A673 (cell line): ENCODE data around the gene TRIM29. TPM values are rescaled to one million over a fixed set of nuclear protein-coding genes. Genes with fewer than 3 reads are reported as not detected.

Experiments used
- BruUV-seq: library from RNA; stranded (reverse); fragments of 400-500 nt; replicated peaks from 2 replicates; lab custom pipeline; 2021; lab: Mats Ljungman, UMichigan
- CTCF ChIA-PET: fragments of 300-600 bp; sonication (Branson Sonifier 250); formaldehyde crosslinking; loops from one replicate; lab custom pipeline; 2022; ENCODE audit warnings: antibody characterized with exemption; lab: Charles Lee
- POLR2A ChIA-PET: fragments of 300-600 bp; sonication (Branson Sonifier 250); formaldehyde crosslinking; loops from one replicate; lab custom pipeline; 2022; ENCODE audit warnings: antibody characterized with exemption; ENCODE audit not compliant: low non-redundant PET; lab: Charles Lee
- DNase-seq: peaks from one replicate; pipeline ENCODE4 v3.0.0-alpha.2; 2015; ENCODE audit warnings: low spot score
- H3K27ac ChIP-seq: fragments of 200-600 bp; sonication (generic); 2 replicates; pipeline ENCODE4 v1.5.1; 2016; ENCODE audit warnings: mixed run types, low read depth, mild to moderate bottlenecking, mixed read lengths, antibody characterized with exemption, low read length; ENCODE audit not compliant: poor library complexity, severe bottlenecking
- H3K27me3 ChIP-seq: fragments of 200-600 bp; sonication (generic); replicated peaks from 2 replicates; pipeline ENCODE4 v1.6.1; 2017; ENCODE audit warnings: mixed run types, low read depth, mild to moderate bottlenecking, mixed read lengths, antibody characterized with exemption, low read length; ENCODE audit not compliant: insufficient read depth, poor library complexity
- H3K36me3 ChIP-seq: fragments of 200-600 bp; sonication (generic); 2 replicates; pipeline ENCODE4 v1.6.1; 2016; ENCODE audit warnings: mixed run types, mild to moderate bottlenecking, mixed read lengths, antibody characterized with exemption, low read length; ENCODE audit not compliant: insufficient read depth, poor library complexity, severe bottlenecking
- H3K4me1 ChIP-seq: fragments of 200-600 bp; sonication (generic); 2 replicates; pipeline ENCODE4 v1.6.1; 2017; ENCODE audit warnings: mixed run types, mild to moderate bottlenecking, mixed read lengths, antibody characterized with exemption, low read length; ENCODE audit not compliant: insufficient read depth, poor library complexity, severe bottlenecking
- H3K4me3 ChIP-seq: fragments of 200-600 bp; sonication (generic); 2 replicates; pipeline ENCODE4 v1.5.1; 2016; ENCODE audit warnings: low read depth, mixed run types, mild to moderate bottlenecking, mixed read lengths, low read length; ENCODE audit not compliant: poor library complexity, severe bottlenecking
- H3K9me3 ChIP-seq: fragments of 200-600 bp; sonication (generic); 2 replicates; pipeline ENCODE4 v1.6.1; 2016; ENCODE audit warnings: mixed run types, low read depth, mild to moderate bottlenecking, mixed read lengths, antibody characterized with exemption, low read length; ENCODE audit not compliant: poor library complexity, severe bottlenecking
- EZH2 ChIP-seq: fragments of 200-600 bp; sonication (generic); IDR thresholded peaks from 2 replicates; pipeline ENCODE4 v1.6.1; 2017; ENCODE audit warnings: borderline replicate concordance, low read depth, mild to moderate bottlenecking, mixed read lengths, antibody characterized with exemption, low read length; ENCODE audit not compliant: poor library complexity, severe bottlenecking
- intact Hi-C: fragments of 100-400 bp; cut with micrococcal nuclease; formaldehyde crosslinking; loops from one replicate; pipeline ENCODE4 v1.10.0; 2022; ENCODE audit not compliant: unreplicated experiment
- total RNA-seq: library from RNA; stranded (reverse); gene quantifications from 2 replicates; pipeline ENCODE4 v1.2.3, GENCODE V29; 2021
- TF ChIP-seq, protein P1 (sequence below): fragments of 300-800, 200-600 bp; sonication (generic); conservative IDR thresholded peaks from 2 replicates; pipeline ENCODE4 v1.5.1; 2017; ENCODE audit warnings: low read depth, mild to moderate bottlenecking, antibody characterized with exemption, low read length, moderate library complexity, mixed read lengths

TRIM29 gene
- total RNA-seq, 1 experiment from 2014 or later = not detected

DNA sequence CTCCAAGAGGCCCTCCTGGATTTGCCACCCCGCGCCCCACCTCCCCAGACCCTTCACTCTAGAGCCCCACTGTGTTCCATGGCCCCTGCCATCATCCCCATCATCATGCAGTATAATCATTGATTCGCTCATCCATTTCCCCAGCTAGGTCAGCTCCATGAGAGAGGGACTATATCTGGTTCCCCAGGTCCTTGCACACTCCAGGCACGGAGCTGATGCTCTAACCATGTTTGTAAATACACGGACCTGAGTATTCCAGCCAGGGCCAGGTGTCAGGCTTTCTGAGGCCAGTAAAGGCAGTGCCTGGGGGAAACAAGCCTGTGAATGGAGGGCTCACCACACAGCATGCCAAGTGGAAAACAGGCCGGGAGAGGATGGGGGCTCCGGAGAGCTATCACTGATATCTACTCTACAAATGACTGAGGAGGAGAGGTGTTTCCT, 45.8 kb upstream of the TRIM29 start:
- POLR2A ChIA-PET = no interaction called here
- Histone ChIP-seq H3K27me3 (no peaks in the 10 kb centered on the region), H3K4me1 (peaks cover 19% of the 10 kb centered on the region), H3K9me3 (no peaks in the 10 kb centered on the region), H3K27ac (no peak overlapping the region), H3K36me3 (no peaks in the 10 kb centered on the region), H3K4me3 (no peak overlapping the region)
- CTCF ChIA-PET = no interaction called here
- BruUV-seq = no TSS peak
- no peak for DNase-seq
- no peak for TF ChIP-seq EZH2
- TF ChIP-seq, protein P1, sequence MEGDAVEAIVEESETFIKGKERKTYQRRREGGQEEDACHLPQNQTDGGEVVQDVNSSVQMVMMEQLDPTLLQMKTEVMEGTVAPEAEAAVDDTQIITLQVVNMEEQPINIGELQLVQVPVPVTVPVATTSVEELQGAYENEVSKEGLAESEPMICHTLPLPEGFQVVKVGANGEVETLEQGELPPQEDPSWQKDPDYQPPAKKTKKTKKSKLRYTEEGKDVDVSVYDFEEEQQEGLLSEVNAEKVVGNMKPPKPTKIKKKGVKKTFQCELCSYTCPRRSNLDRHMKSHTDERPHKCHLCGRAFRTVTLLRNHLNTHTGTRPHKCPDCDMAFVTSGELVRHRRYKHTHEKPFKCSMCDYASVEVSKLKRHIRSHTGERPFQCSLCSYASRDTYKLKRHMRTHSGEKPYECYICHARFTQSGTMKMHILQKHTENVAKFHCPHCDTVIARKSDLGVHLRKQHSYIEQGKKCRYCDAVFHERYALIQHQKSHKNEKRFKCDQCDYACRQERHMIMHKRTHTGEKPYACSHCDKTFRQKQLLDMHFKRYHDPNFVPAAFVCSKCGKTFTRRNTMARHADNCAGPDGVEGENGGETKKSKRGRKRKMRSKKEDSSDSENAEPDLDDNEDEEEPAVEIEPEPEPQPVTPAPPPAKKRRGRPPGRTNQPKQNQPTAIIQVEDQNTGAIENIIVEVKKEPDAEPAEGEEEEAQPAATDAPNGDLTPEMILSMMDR = no peak
- intact Hi-C loops = no loop called here

DNA sequence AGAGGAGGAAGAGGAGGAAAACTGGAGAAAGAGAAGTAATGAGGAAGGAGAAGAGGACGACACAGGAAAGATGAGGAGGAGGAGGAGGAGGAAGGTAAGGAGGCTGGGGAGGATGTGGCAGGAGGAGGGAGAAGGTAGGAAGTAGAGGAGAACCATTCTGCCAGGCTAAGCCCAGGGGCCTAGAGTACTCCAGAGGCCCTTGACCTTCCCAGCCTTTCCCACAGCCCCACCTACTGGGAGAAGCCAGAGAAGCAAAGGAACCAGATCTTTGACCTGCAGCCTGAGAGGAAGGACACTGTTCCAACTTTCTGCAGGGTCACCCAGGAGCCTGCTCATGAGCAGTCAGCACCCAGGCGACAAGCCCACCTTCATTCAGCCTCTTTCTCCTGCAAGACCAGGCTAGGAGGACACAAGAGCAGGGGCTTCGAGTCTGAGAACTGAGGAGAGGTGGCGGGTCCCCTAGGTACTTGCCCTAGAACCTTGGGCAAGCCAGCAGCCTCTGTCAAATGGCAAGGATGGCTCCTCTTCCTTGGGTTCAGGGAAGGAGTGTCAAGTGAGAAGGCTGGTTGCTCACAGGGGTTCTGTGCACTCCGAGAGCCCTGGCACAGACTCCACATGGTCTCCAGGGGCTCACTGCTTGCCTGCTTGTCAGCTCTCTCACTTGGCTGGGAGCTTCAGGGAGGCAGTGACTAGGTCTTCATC, 45.0 kb upstream of the TRIM29 start:
- no peak for DNase-seq
- Histone ChIP-seq H3K27me3 (no peaks in the 10 kb centered on the region), H3K4me1 (peaks cover 19% of the 10 kb centered on the region), H3K4me3 (no peak overlapping the region), H3K36me3 (no peaks in the 10 kb centered on the region), H3K27ac (no peak overlapping the region), H3K9me3 (no peaks in the 10 kb centered on the region)
- intact Hi-C loops = no loop called here
- CTCF ChIA-PET = no interaction called here
- TF ChIP-seq EZH2 = no peak
- TF ChIP-seq, protein P1 = peak; percentile 48
- BruUV-seq = no TSS peak
- POLR2A ChIA-PET = no interaction called here

DNA sequence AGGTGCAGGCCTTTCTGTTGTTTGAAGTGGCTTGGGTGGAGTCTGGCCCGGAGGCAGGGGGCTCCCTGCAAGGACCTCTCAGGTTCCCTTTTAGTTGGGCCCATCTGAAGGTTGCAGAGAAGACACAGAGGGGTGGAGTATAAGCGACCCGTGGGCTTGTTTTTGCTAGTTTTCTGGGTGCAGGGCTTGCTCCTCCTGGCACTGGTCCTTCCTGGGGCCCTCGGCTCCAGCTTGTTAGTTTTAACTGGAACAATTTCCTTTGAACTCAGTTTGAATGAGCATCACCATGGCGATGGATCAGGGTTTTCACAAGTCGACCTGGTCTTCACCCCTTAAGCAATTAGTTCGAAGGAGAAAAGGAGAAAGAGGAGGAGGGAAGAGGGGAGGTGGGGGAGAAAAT, 44.5 kb upstream of the TRIM29 start:
- CTCF ChIA-PET = no interaction called here
- POLR2A ChIA-PET = no interaction called here
- Histone ChIP-seq H3K9me3 (no peaks in the 10 kb centered on the region), H3K4me3 (no peak overlapping the region), H3K27ac (no peak overlapping the region), H3K27me3 (no peaks in the 10 kb centered on the region), H3K36me3 (no peaks in the 10 kb centered on the region), H3K4me1 (peaks cover 14% of the 10 kb centered on the region)
- intact Hi-C loops = no loop called here
- no TSS peak for BruUV-seq
- no peak for TF ChIP-seq EZH2
- TF ChIP-seq, protein P1 = no peak
- DNase-seq = no peak
